H1 (cell line): ENCODE measurements around the gene SRPK3. TPM values are rescaled to one million over a fixed set of nuclear protein-coding genes. Genes with fewer than 3 reads are reported as not detected.

ENCODE experiments used
- CTCF ChIA-PET: fragments of 300-600 bp; sonication (Branson Sonifier 250); formaldehyde crosslinking; loops from one replicate; lab custom pipeline; 2021; ENCODE audit not compliant: partially characterized antibody; lab: Charles Lee
- POLR2A ChIA-PET: fragments of 300-600 bp; sonication (Branson Sonifier 250); formaldehyde crosslinking; loops from one replicate; lab custom pipeline; 2021; ENCODE audit warnings: inconsistent platforms; ENCODE audit not compliant: partially characterized antibody; lab: Charles Lee
- DNase-seq, 2 experiments: peaks; one replicate each; pipeline versions ENCODE4 v3.0.0 to v3.0.0-alpha.2; 2010 to 2022; ENCODE audit warnings: low spot score in 2 of 2, low read depth in 1 of 2, mixed read lengths in 1 of 2
- FAIRE-seq: peaks from 2 replicates; lab custom pipeline; 2011; peaks lifted over from hg19 to GRCh38; lab: Jason Lieb, UNC
- H2AFZ ChIP-seq: 2 replicates; pipeline ENCODE4 v1.8.1; 2012; ENCODE audit warnings: low read length, inconsistent platforms
- H2AK5ac ChIP-seq: 2 replicates; pipeline ENCODE4 v1.6.1; 2013; ENCODE audit warnings: low read depth, low read length
- H2BK120ac ChIP-seq: replicated peaks from 2 replicates; pipeline ENCODE3; 2013; ENCODE audit warnings: low read depth, low read length, inconsistent platforms
- H2BK12ac ChIP-seq: 2 replicates; pipeline ENCODE4 v1.6.1; 2013; ENCODE audit warnings: low read depth, low read length
- H2BK15ac ChIP-seq: 2 replicates; pipeline ENCODE4 v1.6.1; 2013; ENCODE audit warnings: low read length
- H2BK20ac ChIP-seq: 2 replicates; pipeline ENCODE4 v1.6.1; 2013; ENCODE audit warnings: low read length
- H2BK5ac ChIP-seq: 2 replicates; pipeline ENCODE4 v1.6.1; 2013; ENCODE audit warnings: low read depth, low read length
- H3K14ac ChIP-seq: 2 replicates; pipeline ENCODE4 v1.6.1; 2013; ENCODE audit warnings: inconsistent platforms; ENCODE audit not compliant: insufficient read length
- H3K18ac ChIP-seq: 2 replicates; pipeline ENCODE4 v1.6.1; 2013; ENCODE audit warnings: low read length; ENCODE audit errors: extremely low read depth
- H3K23ac ChIP-seq: 2 replicates; pipeline ENCODE4 v1.6.1; 2013; ENCODE audit warnings: inconsistent platforms; ENCODE audit not compliant: insufficient read length
- H3K23me2 ChIP-seq: 2 replicates; pipeline ENCODE4 v1.6.1; 2013; ENCODE audit warnings: low read depth, low read length
- H3K27ac ChIP-seq: 2 replicates; pipeline ENCODE4 v1.6.1; 2011; ENCODE audit warnings: low read depth, low read length, inconsistent platforms
- H3K27me3 ChIP-seq, 4 experiments: replicated peaks in 1 of 4; 1 replicate in 1 of 4; 2 replicates in 3 of 4; pipeline versions ENCODE4 v1.6.1 to v1.8.1; 2011 to 2013; ENCODE audit warnings: low read length in 3 of 4, mild to moderate bottlenecking in 3 of 4, inconsistent platforms in 2 of 4, mixed read lengths in 2 of 4, moderate library complexity in 1 of 4; ENCODE audit not compliant: control insufficient read depth in 3 of 4, insufficient read depth in 3 of 4; ENCODE audit errors: extremely low read depth in 1 of 4
- H3K36me3 ChIP-seq, 4 experiments: 2 replicates each; pipeline versions ENCODE4 v1.6.1 to v1.8.1; 2011 to 2013; ENCODE audit warnings: mild to moderate bottlenecking in 4 of 4, low read length in 3 of 4, moderate library complexity in 2 of 4, control low read depth in 1 of 4, inconsistent platforms in 1 of 4; ENCODE audit not compliant: insufficient read depth in 4 of 4, control insufficient read depth in 2 of 4
- H3K4ac ChIP-seq: replicated peaks from 2 replicates; pipeline ENCODE3; 2013; ENCODE audit warnings: low read length, low read depth, mixed read lengths, inconsistent platforms; ENCODE audit not compliant: insufficient read length
- H3K4me1 ChIP-seq, 4 experiments: replicated peaks in 1 of 4; 1 replicate in 1 of 4; 2 replicates in 3 of 4; pipeline versions ENCODE4 v1.6.1 to v1.8.1; 2011 to 2013; ENCODE audit warnings: low read length in 3 of 4, inconsistent platforms in 2 of 4, mixed read lengths in 1 of 4; ENCODE audit not compliant: insufficient read depth in 4 of 4, control insufficient read depth in 3 of 4
- H3K4me2 ChIP-seq, 2 experiments: 2 replicates each; pipeline versions ENCODE4 v1.6.1 to v1.8.1; 2011 to 2013; ENCODE audit warnings: low read depth in 2 of 2, low read length in 2 of 2, control low read depth in 1 of 2, inconsistent platforms in 1 of 2, mild to moderate bottlenecking in 1 of 2; ENCODE audit not compliant: insufficient read depth in 1 of 2
- H3K4me3 ChIP-seq, 4 experiments: fragments of 200-600, 300-600 bp in 1 of 4; sonication (generic), shearing (Covaris generic), sonication (Bioruptor Twin) in 1 of 4; 2 replicates each; pipeline versions ENCODE4 v1.5.1 to v1.8.1; 2011 to 2016; ENCODE audit warnings: low read length in 4 of 4, low read depth in 3 of 4, control low read depth in 2 of 4, inconsistent platforms in 2 of 4, mild to moderate bottlenecking in 2 of 4, mixed read lengths in 1 of 4, moderate library complexity in 1 of 4; ENCODE audit not compliant: insufficient read depth in 2 of 4; ENCODE audit errors: extremely low read depth in 1 of 4
- H3K56ac ChIP-seq: replicated peaks from 2 replicates; pipeline ENCODE3; 2013; ENCODE audit warnings: low read depth, mild to moderate bottlenecking, mixed read lengths, low read length, inconsistent platforms; ENCODE audit not compliant: insufficient read length
- H3K79me1 ChIP-seq: 2 replicates; pipeline ENCODE4 v1.6.1; 2013; ENCODE audit warnings: low read depth, low read length, control low read depth
- H3K79me2 ChIP-seq, 2 experiments: 2 replicates each; pipeline versions ENCODE4 v1.6.1 to v1.8.1; 2012 to 2013; ENCODE audit warnings: low read length in 2 of 2, mild to moderate bottlenecking in 2 of 2, inconsistent platforms in 1 of 2; ENCODE audit not compliant: insufficient read depth in 2 of 2, control insufficient read depth in 1 of 2
- H3K9ac ChIP-seq, 4 experiments: replicated peaks in 1 of 4; 1 replicate in 1 of 4; 2 replicates in 3 of 4; pipeline versions ENCODE4 v1.6.1 to v1.8.1; 2011 to 2013; ENCODE audit warnings: low read depth in 3 of 4, low read length in 3 of 4, control low read depth in 2 of 4, mild to moderate bottlenecking in 2 of 4, moderate library complexity in 2 of 4, inconsistent platforms in 1 of 4; ENCODE audit errors: extremely low read depth in 1 of 4
- H3K9me3 ChIP-seq, 2 experiments: 2 replicates each; pipeline versions ENCODE4 v1.6.1 to v1.8.1; 2012 to 2013; ENCODE audit warnings: mild to moderate bottlenecking in 2 of 2, moderate library complexity in 2 of 2, control low read depth in 1 of 2, inconsistent platforms in 1 of 2, low read depth in 1 of 2, low read length in 1 of 2, mixed read lengths in 1 of 2; ENCODE audit not compliant: insufficient read depth in 2 of 2
- H4K20me1 ChIP-seq, 2 experiments: replicated peaks in 1 of 2; 2 replicates each; pipeline versions ENCODE3 to v1.8.1; 2011 to 2013; ENCODE audit warnings: inconsistent platforms in 2 of 2, low read length in 2 of 2, mild to moderate bottlenecking in 1 of 2; ENCODE audit not compliant: insufficient read depth in 2 of 2, control insufficient read depth in 1 of 2
- H4K5ac ChIP-seq: 2 replicates; pipeline ENCODE4 v1.6.1; 2013; ENCODE audit warnings: low read length, low read depth, mixed read lengths, inconsistent platforms; ENCODE audit not compliant: insufficient read length
- H4K8ac ChIP-seq: 2 replicates; pipeline ENCODE4 v1.8.0; 2013; ENCODE audit warnings: mild to moderate bottlenecking, moderate library complexity, low read length, inconsistent platforms; ENCODE audit not compliant: insufficient read depth; ENCODE audit errors: extremely low read depth
- H4K91ac ChIP-seq: replicated peaks from 2 replicates; pipeline ENCODE3; 2013; ENCODE audit warnings: low read length, mixed read lengths, inconsistent platforms; ENCODE audit not compliant: insufficient read length
- POLR2A ChIP-seq, 2 experiments: IDR thresholded peaks; 1 replicate in 1 of 2; 2 replicates in 1 of 2; pipeline ENCODE4 v1.6.1; 2011; ENCODE audit warnings: low read depth in 2 of 2, low read length in 2 of 2, mild to moderate bottlenecking in 2 of 2; ENCODE audit errors: control extremely low read depth in 1 of 2
- POU5F1 ChIP-seq: IDR thresholded peaks from 2 replicates; pipeline ENCODE4 v1.6.1; 2011; ENCODE audit warnings: low read depth, mild to moderate bottlenecking, low read length, moderate library complexity
- RXRA ChIP-seq: IDR thresholded peaks from 2 replicates; pipeline ENCODE4 v1.6.1; 2011; ENCODE audit warnings: low read depth, mild to moderate bottlenecking, low read length, moderate library complexity; ENCODE audit not compliant: insufficient read depth
- SP1 ChIP-seq: IDR thresholded peaks from 2 replicates; pipeline ENCODE4 v1.6.1; 2011; ENCODE audit warnings: low read depth, low read length
- SP2 ChIP-seq: IDR thresholded peaks from 2 replicates; pipeline ENCODE4 v1.6.1; 2012; ENCODE audit warnings: mild to moderate bottlenecking, low read length, inconsistent platforms
- WGBS, 2 experiments: shearing (Covaris generic) in 1 of 2; methylation state at CpG; one replicate each; pipeline versions ENCODE4 v1.1.6 to v1.1.7; 2013 to 2015; ENCODE audit warnings: low lambda C conversion rate in 2 of 2, mixed read lengths in 2 of 2, inconsistent platforms in 1 of 2, low coverage in 1 of 2, missing lambda C conversion rate in 1 of 2; ENCODE audit not compliant: insufficient replicate concordance in 2 of 2, insufficient coverage in 1 of 2, insufficient read length in 1 of 2; ENCODE audit errors: extremely low coverage in 1 of 2, missing lambda C conversion rate in 1 of 2; 5-methylcytosine and 5-hydroxymethylcytosine counted together
- polyA plus RNA-seq, 7 experiments: library from polyadenylated mRNA; depleted of rRNA in 3 of 7; stranded (reverse) in 5 of 7; unstranded in 2 of 7; fragments of >200 nt in 5 of 7; fragments of 200-250 nt in 2 of 7; gene quantifications; 1 replicate in 5 of 7; 2 replicates in 1 of 7; 4 replicates in 1 of 7; pipeline versions ENCODE4 v1.2.1 to v1.2.3, GENCODE V29; 2011 to 2013; ENCODE audit warnings: missing spikeins in 2 of 7, mixed read lengths in 2 of 7
- total RNA-seq: library from RNA; stranded (reverse); fragmentation: NEBNext Ultra II Directional; extraction: Animal tissue kit (Norgen Biotek cat#: 25700); gene quantifications from 2 replicates; pipeline ENCODE4 v1.2.1, GENCODE V29; 2021

Gene SRPK3
- total and polyA plus RNA-seq, 2 of the 8 experiments (the other 6 are each of a cell fraction or from before 2014, with no cell fraction given): not detected

GRCh38 chrX:153816831-153817690, 36.2 kb downstream of the SRPK3 start:
- peak overlapping the region; percentile 66; the same call in 1 of the 2 replicates for H2BK5ac ChIP-seq
- FAIRE-seq (no peak), DNase-seq (no peak)
- H3K4ac ChIP-seq: no peak overlapping the region
- H3K4me1 ChIP-seq: peaks cover 3 to 27% (median 10%) of the 10 kb centered on the region in 4 experiments
- no peak overlapping the region for H3K27ac ChIP-seq
- H4K20me1 ChIP-seq: peaks cover 0 to 16% of the 10 kb centered on the region in 2 experiments
- H2BK20ac ChIP-seq: no peak overlapping the region
- CTCF ChIA-PET: interaction anchor here (1.2 kb wide), 1 partner anchor 9 kb away, joined by 3 read pairs; no protein-coding TSS in a partner anchor
- H3K9me3 ChIP-seq: no peaks in the 10 kb centered on the region
- H3K9ac ChIP-seq: no peak overlapping the region
- no peak overlapping the region for H3K23ac ChIP-seq
- no peak overlapping the region for H2BK15ac ChIP-seq
- 0 out of 2 replicates have a peak, but pooled peaks cover 2% of the 10 kb centered on the region for H3K79me1 ChIP-seq
- no peak for TF ChIP-seq POU5F1
- TF ChIP-seq SP1: no peak
- no peak for TF ChIP-seq RXRA
- no peak for TF ChIP-seq POLR2A (IDR thresholded peaks at IDR 0.05; ENCODE audit: control extremely low read depth in 1 of 2, low read depth in 2 of 2, low read length in 2 of 2)
- TF ChIP-seq SP2: no peak
- H3K14ac ChIP-seq: no peak overlapping the region
- no peaks in the 10 kb centered on the region for H3K27me3 ChIP-seq
- peak overlapping the region; percentile 82; the same call in 1 of the 2 replicates for H2AK5ac ChIP-seq
- 93% methylated on average over 20 of the region's 25 CpGs; no CpG with 5 or more reads in 1 of the 2 experiments for WGBS, 2 experiments
- POLR2A ChIA-PET: interaction anchor here (0.8 kb wide), 1 partner anchor 9 kb away, joined by 3 read pairs; no protein-coding TSS in a partner anchor
- H3K4me3 ChIP-seq: no peak overlapping the region
- 0 out of 2 replicates have a peak overlapping the region, but pooled peaks have one; percentile 27 for H2BK12ac ChIP-seq
- no peaks in the 10 kb centered on the region for H3K36me3 ChIP-seq
- H4K8ac ChIP-seq: no peak overlapping the region
- peaks cover 2% of the 10 kb centered on the region; the same call in 1 of the 2 replicates for H3K23me2 ChIP-seq
- no peak overlapping the region for H4K5ac ChIP-seq
- H4K91ac ChIP-seq: no peak overlapping the region
- no peak overlapping the region for H3K56ac ChIP-seq
- H3K79me2 ChIP-seq: peaks cover 15 to 80% of the 10 kb centered on the region in 2 experiments
- H2AFZ ChIP-seq: no peak overlapping the region
- H3K18ac ChIP-seq: no peak overlapping the region
- H2BK120ac ChIP-seq: no peak overlapping the region
- H3K4me2 ChIP-seq: no peak overlapping the region; a peak in 1 of 4 replicates
